HG02884 (cell line): ENCODE data around the gene PDCD1.
"Not testable (repeated sequence)": the region's sequence is repeated elsewhere in the genome, so short reads cannot be mapped to it uniquely, and the experiment has no call there.

ENCODE experiments used
- ATAC-seq: cut with Tn5 transposase; IDR thresholded peaks from one replicate; pipeline ENCODE4 v1.9.1; 2021; ENCODE audit warnings: mild to moderate bottlenecking, moderate library complexity; ENCODE audit not compliant: unreplicated experiment

PDCD1 gene

DNA sequence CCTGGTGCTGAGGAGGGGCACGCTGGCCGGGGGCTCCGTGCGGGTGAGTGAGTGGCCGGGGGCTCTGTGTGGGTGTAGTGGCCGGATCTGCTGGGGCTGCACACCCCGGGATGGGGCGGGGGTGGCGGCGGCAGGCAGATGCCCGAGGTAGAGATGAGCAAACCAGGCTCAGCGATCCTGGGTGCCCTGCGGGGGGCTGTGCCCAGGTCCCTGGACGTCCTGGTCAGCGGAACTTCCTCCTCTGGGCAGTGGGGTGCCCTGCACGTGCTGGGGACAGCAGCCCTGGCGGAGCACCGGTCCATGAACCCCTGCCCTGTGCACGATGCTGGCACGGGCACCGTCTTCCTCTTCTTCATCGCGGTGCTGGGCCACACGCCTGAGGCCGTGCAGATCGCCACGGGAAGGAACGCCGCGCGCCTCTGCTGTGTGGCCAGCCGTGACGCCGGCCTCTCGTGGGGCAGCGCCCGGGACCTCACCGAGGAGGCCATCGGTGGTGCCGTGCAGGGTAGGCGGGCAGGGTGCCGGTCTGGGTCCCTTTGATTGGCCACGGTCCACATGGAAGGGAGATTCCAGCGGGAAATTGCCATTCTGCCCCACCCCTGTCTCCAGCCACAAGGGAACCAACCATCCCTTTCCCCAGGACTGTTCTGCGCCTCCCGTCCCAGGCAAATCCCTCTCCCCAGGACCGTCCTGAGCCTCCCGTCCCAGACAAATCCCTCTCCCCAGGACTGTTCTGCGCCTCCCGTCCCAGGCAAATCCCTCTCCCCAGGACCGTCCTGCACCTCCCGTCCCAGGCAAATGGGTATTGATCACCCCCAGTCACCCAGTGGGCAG lies 43.8 kb downstream of the PDCD1 start:
- ATAC-seq, result no peak

DNA sequence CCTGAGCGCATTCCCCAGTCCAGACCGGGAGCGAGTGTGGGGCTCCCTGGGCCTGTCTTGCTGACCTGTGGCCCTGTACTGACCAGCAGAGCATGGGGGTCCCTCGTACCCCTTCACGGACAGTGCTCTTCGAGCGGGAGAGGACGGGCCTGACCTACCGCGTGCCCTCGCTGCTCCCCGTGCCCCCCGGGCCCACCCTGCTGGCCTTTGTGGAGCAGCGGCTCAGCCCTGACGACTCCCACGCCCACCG lies 44.4 kb downstream of the PDCD1 start:
- ATAC-seq, result no peak

DNA sequence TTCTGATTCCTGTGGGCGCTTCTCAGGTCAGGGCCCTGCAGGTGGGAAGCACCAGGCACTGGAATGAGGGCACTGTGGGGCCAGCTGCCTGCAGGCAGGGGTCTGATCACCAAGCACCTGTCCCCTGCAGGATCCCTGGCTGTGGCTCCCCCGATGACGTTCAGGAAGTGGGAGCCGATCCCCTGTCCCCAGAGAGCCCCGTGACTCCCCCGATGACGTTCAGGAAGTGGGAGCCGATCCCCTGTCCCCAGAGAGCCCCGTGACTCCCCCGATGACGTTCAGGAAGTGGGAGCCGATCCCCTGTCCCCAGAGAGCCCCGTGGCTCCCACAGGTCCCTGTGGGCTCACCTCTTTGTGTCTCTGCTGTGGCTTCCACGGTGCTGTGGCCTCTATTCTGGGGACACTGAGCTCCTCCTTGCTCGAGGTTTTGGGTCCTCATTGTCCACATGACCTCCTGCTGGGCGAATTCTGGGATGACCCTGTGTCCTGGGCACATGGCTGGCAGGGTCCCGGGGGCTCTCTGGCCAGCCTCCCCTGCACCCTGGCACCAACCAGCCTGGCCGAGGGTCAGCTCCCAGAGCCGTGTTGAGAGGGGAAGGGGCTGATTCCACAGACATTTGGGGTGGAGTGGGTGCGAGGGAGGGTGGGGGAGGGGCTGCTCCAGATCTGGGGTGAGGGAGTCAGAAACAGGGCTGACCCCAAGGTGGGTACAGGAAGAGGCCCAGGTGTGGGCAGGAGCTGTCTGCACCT lies 44.9 kb downstream of the PDCD1 start:
- ATAC-seq, result no peak

DNA sequence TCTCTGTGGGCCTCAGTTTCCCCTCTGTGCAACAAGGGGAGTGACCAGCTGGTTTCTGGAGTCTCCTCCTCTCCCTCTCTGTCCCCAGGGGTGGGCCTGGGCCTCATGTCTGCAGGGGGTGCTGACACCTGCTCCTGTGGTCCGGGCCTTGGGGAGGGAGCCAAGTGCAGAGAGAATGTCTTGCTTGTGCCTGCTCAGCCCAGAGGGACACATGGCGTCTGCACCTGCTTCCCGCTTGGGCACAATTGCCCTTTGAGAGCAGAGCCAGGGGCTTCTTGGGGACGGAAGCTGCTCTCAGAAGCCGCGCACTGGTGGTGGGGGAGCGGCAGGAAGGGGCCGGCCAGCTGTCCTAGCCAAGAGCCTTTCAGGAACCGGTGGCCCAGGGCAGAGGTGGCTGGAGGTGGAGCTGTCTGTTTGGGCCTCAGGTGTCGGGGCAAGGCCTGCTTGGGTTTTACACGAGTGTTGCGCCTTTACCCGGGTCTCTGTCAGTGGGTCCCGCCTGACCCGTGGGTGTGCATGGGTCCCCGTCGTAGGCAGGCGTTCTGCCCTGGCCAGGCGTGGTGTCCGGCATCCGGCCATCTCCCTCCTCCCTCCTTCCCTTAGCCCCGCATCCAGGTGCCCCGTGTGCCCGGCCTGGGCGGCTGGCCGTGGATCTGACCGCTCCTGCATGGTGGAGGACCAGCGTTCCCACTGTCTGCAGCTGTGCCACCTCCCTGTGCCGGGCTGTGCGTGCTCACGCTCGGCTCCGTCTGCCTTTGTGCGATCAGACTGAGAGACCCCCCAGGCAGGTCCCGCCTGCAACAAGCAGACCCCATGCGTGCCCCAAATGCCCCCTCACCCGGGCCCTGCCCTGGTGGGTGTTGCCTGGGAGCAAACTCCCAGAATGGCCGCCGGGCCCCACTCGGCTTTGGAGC lies 45.7 kb downstream of the PDCD1 start:
- ATAC-seq, result no peak

DNA sequence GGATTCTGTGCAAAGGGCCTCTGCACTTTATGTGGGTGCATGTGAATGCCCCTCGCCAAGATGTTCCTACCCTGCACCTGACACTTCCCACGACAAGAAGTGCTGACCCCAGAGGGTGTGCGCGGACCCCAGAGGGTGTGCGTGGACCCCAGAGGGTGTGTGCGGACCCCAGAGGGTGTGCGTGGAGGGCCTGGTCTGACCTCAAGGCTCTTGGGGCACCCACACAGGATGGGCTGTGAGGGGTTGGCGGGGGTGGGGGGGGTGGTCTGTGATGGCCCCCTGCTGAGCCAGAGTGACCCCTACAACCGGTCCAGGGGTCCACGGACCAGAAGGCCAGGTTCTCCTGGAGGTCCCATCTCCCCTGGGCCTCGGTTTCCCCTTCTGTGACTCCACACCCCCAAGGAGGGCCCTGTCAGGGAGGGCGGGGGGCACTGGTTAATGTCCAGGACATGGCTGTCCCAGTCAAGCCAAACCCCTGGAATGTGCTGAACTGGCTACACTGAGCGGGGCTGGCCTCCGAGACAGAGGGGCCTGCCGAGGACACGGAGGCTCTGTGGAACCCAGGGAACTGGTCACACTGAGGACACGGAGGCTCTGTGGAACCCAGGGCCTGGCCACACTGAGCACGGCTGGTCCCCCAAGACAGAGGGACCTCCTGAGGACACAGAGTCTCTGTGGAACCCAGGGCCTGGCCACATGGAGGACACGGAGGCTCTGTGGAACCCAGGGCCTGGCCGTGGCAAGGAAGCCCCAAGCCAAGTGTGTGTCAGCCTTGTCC lies 46.6 kb downstream of the PDCD1 start:
- no peak for ATAC-seq

DNA sequence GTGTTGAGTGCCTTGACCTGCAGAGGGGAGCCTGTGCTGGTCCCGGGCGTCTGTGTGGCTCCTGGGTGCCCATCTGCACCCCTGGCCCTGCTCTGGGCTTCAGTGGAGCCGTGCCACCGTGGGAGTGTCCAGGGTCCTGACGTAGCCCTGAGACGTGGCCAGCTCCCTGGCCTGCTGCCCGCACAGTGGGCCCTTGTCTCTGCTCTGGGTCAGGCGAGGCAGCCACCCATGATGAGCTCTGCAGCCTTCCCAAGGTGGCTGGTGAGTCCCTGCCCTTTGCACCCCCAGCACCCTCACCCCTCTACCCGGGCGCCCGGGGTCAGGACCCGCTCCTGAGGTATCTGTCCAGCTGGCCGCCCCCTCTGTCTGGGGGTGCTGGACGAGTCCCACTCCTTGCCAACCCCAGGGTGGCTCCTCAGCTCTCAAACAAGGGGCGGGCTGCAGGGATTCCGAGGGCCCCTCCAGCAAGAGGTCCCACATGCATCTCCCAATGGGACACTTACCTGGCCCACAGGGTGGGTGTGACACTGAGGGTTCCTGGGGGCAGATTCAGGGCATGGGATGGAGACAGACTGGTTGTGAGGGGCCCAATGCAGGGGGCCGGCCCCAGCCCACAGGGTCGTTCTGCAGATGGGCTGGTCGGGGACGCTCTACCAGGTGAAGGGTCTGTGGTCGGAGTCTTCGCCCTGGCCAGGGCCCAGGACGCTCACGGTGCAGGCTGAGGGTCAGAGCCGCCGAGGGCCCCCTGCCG lies 47.3 kb downstream of the PDCD1 start:
- no peak for ATAC-seq

DNA sequence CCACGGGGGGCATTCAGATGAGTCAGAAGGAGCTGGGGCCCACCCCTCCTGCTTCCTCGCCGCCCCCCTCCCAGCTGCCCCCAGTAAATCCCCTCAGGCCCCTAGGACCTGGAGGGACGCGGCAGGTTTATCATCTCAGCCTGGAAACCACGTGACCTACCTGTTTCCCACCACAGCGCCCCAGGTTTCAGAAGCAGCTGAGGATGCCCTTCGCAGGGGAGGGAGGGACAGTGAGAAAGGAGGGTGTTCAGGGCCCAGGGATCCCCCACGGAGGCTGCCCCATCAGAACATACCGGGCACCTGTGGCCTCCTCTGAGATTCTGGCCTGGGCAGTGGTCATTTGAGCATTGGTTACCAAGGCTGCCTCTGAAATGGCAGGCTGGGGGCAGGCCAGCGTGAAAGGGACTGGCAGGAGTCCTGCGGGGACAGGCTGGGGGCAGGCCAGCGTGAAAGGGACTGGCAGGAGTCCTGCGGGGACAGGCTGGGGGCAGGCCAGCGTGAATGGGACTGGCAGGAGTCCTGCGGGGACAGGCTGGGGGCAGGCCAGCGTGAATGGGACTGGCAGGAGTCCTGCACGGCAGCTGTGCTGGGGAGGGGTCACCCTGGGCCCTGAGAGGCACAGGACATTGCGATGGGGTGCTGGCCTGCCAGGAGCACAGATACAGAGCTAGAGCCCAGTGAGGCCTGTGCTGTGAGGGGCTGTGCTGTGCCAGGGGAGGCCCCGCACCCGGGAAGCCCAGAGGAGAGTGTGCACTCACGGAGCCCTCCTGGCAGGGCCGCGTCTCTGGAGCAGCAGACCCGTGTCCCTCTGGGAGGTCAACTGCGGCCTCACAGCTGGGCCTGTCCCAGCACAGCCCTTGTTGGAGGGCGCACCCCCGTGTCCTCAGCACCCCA lies 48.1 kb downstream of the PDCD1 start:
- no peak for ATAC-seq

DNA sequence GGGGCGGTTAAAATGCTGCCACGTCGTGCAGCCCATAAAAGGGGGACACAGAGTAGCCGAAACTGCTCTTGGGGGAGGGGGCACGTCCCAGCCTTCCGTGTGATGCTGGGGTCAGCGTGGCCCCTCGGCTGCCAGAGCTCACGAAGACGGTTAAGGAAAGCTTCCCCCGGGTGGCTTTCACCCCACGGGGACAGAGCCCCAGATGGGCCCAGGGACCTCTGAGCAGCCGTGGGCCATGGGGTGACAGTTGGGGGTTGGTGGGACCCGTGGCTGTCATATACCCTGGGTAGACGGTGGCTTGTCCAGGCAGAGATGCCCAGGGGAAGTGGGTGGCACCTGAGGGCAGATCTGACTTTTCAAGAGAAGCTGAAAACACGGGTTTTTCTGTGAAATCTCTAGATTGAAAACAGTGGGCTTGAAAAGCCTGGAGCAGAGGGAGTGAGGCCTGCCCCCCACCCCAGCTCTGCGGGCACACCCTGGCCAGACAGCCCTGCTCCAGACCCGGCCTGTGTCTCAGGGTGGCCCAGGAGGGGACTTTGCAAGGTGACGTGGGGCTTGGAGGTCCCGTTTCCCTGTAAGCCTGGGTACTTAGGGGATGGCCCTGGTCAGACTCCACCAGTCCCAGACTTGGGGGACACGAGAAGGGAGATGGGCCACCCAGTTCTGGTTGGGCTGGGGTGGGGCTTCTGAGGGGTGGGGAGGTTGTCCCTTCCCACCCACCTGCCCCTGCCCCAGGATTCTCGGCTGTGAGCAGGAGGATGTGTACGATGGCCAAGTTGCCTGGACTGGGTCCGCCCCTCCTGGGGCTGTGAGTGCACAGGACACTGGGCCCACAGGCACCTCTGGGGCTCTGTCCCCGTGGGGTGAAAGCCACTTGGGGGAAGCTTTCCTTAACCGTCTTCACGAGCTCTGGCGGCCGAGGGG lies 49.0 kb downstream of the PDCD1 start:
- ATAC-seq, result no peak

DNA sequence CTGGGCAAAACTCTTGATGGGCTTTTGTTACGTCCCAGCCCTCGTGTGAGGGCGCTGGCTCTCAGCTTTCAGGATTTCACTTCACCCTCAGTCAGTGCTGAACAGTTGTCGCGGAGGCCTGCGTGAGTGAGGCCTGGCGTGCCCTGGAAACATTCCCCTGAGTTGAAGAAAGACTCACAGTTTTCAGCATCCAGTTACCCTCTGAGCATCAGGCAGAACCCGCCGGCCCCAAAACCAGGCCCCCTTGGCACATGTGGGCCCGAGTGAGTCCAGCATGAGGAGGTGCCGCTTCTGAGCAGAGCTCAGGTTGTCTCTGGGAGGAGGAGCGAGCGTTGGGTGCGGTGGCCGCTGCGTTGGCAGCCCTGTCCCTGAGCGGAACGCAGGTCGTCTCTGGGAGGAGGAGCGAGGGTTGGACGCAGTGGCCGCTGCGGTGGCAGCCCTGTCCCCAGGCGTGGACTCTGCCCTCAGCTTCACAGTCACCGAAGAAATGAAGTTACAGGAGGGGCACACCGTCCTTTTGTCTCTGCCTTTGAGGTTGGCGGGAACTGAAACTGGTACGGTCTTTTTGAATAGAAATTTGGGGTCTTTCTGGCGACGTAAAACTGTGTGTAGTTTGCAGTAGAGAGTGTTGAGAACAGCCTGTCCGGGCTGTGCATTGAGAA lies 49.8 kb downstream of the PDCD1 start, which contains the start of gene NEU4:
Gene NEU4 (plus strand): TSS at position 473 of the 662 bp plus-strand sequence. CDS start 5,292 bp downstream, outside the sequence.
- no peak for ATAC-seq

DNA sequence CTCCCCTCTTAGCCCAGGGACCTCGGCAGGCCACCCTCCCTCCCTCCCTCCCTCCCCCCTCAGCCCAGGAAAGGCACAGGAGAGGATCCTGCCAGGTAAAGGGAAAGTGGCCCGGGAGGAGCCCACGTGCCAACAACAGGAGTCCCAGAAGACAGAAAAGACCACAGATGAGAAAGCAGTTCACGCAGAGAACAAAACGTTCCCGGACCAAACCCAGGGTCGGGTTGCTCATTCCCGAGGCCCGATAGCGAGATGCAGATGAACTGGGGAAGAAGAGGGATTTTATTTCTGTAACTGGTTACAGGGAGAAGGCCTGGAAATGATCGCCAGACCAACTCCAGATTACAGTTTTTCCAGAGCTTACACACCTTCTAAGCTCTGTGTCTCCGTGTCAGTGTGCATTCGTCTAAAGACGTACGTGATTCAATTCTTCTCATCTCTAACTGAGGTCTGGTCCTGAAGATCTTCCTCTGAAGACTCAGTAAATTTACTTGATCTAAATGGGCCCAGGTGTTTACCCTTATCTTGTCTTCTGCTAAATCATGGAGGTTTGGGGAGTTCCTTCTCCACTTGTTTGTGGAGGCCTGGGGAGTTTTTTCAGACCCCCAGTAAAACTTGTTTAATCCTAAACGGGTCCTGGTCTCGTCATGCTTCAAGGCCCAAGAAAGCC lies 50.5 kb downstream of the PDCD1 start:
- ATAC-seq, result no peak

DNA sequence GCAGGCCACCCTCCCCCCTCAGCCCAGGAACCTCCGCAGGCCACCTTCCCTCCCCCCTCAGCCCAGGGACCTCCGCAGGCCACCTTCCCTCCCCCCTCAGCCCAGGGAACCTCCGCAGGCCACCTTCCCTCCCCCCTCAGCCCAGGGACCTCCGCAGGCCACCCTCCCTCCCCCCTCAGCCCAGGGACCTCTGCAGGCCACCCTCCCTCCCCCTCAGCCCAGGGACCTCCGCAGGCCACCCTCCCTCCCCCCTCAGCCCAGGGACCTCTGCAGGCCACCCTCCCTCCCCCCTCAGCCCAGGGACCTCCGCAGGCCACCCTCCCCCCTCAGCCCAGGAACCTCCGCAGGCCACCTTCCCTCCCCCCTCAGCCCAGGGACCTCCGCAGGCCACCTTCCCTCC lies 52.5 kb downstream of the PDCD1 start:
- ATAC-seq, result not testable (repeated sequence)

DNA sequence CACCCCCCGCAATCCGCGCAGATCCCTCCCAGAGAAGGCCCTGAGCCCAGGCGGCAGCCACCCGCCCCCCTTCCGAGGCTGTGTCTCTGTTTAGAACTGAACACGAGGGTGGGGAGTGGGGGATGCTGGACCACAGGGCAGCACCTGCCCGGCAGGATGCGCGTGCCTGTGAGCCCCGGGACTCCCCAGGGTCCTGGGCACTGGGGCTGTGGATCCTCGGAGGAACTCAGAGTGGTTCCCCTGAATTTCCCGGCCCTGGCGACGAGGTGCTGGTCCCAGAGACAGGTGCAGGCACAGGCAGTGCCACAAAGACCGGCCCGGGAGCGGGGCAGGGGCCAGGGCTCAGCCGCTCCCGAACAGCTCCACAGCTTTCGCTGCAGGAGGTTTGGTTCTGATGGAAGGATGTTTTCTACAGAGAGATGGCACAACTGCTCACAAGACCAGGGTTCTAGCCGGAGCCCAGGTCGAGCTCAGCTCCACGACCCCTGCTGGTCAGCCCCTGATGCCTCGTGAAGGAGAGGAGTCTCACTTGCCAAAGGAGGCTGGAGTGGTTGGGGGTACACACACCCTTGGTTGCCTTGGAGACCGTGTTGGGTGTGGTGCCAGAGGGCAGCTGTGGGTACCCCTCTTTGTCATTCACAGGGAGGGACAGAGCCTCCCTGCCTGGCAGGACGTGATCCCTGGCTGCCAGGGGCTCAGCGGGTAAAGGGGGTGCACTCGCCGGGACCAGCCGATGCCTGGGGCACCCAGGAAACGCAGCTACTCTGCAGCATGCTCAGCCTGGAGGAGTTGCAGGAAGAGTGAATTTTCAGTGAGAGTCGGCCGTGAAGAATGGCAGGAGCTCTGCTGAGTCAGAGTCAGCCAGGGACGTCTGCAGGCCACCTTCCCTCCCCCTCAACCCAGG lies 54.1 kb downstream of the PDCD1 start:
- ATAC-seq, result no peak

DNA sequence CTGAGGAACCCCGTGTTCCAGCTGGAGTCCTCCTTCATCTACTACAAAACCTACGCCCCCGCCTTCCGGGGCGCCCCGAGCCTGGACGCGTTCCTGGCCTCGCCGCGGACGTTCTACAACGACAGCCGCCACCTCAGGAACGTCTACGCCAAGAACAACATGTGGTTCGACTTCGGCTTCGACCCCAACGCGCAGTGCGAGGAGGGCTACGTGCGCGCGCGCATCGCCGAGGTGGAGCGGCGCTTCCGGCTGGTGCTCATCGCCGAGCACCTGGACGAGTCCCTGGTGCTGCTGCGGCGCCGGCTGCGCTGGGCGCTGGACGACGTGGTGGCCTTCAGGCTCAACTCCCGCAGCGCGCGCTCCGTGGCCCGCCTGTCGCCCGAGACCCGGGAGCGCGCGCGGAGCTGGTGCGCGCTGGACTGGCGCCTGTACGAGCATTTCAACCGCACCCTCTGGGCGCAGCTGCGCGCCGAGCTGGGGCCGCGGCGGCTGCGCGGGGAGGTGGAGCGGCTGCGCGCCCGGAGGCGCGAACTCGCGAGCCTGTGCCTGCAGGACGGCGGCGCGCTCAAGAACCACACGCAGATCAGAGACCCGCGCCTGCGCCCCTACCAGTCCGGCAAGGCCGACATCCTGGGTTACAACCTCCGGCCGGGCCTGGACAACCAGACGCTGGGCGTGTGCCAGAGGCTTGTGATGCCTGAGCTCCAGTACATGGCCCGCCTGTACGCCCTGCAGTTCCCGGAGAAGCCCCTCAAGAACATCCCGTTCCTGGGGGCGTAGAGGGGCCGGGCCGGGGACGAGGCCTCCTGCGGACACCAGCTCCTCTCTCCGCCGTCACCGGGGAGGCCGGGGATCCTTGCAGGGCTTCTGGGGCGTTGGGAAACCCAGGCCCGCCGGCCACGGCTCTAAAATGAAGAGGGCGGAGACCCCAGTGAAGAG lies 55.0 kb downstream of the PDCD1 start:
- ATAC-seq, result no peak

DNA sequence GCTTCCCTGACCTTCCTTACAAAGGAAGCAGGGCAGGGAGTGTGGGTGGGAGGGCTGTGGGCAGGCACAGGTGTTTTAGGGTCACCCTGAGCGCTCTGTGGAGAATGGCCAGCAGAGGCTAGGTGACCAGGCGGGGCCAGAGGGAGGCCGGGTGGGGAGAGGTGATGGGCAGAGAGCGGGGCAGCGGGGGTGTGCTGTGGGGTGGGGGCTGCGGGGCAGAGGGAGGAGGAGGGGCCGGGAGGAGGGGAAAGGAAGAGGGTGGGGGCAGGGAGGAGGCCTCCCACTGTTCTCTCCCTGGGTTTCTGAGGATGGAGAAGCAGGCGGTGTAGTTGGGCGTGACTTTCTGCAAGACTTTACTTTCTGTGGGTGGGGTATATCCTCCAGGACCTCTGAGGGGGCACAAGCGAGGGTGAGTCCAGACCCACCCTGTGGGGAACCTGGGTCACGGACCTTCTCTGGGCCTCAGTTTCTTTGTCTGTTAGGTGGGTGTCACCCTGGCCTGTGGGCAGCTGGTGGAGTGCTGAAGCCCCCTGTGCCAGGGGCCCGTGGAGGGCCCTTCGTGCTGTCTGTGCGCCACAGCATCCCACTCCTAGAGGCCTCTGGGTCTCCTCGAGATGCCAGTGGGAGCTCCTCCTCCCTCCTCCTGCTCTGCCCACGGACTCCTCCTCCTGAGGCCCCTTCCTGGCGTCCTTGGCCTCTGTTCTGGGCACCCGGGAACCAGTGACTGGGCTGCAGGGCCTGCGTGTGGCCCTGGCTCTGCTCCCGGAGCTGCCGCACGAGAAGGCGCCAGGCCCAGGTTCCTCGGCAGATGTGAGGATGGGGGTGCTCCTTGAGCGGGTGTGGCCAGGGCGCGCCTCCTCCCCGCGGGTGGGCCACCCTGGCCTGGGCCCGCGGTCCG lies 56.0 kb downstream of the PDCD1 start:
- ATAC-seq, result no peak
